T1000 (cell line): ENCODE data around the gene BORA.
"Not testable (repeated sequence)": the region's sequence is repeated elsewhere in the genome, so short reads cannot be mapped to it uniquely, and the experiment has no call there.

Experiments
- DNase-seq: peaks from one replicate; lab custom pipeline; 2025; ENCODE audit warnings: mixed read lengths; lab: John Stamatoyannopoulos, UW

Gene BORA

DNA sequence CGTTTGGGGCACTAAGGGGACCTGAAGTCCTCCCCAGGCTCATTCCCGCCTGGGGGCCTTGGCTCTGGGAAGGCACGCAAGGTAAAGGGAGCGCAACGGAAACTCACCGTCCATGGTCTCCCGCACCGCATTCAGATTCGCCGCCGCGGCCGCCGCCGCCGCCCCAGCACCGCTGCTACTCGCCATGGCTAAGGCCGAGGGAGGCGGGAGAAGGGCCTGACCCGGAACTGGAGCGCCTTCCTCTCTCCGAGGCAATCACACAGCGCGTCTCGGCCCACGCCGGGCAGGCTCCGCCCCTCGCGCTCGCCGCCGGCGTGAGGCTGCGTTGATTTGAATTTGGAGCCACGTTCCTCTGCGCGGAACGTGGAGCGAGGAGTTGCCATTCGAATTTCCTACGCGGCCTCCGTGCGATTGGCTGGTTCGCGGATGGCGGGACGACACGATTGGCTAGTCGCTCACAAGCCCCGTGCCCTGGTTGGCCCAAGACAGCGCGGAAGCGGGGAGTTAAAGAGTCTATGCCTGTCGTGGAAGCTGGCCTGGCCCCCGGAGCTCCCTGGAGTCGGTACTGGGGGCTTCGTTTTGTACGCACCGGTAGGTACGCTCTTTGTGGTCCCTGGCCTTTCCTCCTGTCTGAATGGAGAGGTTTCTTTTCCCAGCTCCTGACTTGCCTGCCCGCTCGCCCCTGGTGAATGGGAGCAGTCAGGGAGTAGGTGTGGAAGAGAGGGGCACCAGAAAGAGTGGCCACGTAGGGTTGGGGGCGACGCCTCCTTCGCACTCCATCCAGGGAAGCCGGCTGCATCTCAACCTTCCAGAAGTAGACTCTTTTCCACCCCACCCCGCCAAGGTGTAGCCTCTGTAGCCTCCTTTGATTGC lies at the start of gene BORA, which contains the start of gene MZT1:
Gene BORA, plus strand, starts transcription at position 507 of the 873 bp plus-strand sequence. CDS start 1,018 bp downstream, outside the sequence.
Gene MZT1, minus strand, starts transcription at position 213 of the 873 bp plus-strand sequence. Its CDS starts 27 bp downstream, at position 186.
- peak; percentile 80 for DNase-seq

DNA sequence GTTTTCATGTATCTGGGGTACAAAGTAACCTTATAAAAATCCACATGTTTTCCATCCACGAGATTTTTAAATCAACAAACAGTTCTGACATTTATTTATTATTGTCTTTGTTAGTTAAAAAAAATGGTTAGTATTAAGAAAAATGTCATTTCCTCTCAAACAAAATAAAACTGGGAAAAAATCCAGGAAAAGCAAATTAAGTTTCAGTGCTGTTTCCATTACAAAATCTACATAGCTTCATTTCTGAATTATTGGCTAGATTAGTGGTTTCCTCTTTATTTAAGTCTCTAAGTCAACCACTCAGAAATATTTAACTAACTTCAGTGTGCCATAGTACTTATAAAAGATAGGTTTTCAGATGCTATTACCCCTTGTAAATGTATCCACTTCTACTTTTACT lies 49.4 kb upstream of the BORA start:
- no peak for DNase-seq

DNA sequence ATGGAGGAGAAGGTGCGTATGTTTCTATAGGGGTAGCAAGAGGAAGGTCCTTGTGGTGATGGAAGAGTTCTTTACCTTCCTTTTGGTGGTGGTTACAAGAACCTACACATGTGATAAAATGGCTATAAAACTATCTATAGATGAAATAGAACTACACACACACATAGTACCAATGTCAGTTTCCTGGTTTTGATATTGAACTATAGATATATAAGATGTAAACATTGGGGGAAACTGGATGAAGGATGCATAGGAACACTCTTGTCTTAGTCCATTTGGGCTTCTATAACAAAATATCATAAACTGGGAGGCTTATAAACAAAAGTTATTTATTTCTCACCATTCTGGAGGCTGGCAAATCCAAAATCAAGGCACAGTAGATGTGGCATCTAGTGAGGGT lies 47.4 kb upstream of the BORA start:
- DNase-seq: no peak

DNA sequence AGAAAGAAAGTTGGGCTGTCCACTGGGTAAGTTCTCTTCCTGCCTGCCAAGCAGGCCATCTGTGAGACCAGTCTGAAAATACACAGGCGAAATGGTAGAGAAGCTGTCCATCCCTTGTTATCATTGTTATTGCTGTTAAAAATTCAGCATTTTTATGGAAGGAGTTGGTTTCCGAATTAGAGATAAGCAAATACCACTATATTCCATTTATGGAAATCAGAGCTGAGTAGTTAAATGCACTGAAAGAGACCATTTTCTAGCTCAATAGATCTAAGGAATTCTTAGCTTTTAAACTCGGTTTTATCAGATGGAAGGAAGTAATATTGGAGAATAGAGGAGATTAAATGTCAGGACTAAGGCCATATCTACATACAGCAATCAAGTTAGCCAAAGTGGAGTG lies 41.0 kb upstream of the BORA start:
- DNase-seq: no peak

DNA sequence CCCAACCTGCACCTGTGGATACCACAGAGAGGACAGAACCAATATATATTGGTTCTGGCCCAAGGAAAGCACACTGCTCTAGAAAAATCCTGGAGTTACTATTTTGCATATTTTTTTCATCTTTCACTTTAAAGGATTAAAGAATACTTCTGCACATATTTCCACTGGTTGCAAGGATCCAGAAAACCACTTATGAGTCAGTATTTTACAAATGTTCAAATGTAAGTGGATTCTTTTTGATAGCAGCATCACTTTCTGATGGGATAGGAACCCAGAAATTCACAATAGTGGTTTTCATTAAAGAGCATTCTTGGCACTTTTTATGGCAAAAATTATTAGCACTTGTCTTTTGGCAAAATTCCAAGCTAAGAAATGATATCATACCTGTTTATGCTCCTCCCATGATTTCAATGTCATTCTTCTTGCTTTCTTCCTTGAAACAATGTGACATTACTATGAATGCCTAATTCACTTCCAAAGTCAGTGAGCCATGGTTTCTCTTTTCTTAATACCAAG lies 38.5 kb upstream of the BORA start:
- DNase-seq: no peak

DNA sequence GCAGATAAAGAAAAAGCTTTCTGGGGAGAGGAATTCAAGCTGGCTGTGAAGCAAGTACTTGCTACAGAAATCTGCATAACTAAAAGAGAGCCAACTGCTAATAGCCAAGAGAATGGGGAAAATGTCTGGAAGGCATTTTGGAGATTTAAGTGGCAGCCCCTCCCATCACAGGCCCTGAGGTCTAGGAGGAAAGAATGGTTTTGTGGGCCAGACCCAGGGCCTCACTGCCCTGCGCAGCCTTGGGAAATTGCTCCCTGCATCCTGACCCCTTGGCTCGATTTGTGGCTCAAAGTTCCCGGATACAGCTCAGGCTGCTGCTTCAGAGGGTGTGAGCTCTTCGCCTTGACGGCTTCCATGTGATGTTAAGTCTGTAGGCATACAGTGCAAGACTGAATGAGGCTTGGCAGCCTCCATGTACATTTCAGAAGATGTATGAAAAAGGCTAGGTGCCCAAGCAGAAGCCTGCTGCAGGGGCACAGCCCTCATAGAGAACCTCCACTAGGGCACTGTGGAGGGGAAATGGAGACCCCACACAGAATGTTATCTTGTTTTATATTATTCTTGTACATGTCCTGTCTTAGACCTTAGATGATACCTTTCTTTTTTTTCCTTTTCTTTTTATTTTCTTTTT lies 34.7 kb upstream of the BORA start:
- no peak for DNase-seq

DNA sequence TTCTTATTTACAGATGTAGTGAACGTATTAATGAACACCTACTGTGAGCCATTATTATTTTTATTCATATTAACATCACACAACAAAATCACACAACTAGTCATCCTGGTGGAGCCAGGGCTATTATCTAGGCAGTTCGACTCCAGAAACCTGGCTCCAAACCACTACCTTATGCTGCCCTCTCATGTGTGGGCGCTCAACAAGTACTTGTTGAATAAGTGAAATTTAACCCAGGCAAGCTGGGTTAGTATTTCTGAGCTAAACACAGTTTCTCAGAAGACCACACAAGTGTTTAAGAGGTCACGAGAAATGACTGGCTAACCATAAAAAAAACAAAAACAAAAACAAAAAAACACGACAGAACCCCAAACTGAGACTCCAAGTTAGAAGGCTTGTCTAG lies 33.9 kb upstream of the BORA start:
- DNase-seq: no peak

DNA sequence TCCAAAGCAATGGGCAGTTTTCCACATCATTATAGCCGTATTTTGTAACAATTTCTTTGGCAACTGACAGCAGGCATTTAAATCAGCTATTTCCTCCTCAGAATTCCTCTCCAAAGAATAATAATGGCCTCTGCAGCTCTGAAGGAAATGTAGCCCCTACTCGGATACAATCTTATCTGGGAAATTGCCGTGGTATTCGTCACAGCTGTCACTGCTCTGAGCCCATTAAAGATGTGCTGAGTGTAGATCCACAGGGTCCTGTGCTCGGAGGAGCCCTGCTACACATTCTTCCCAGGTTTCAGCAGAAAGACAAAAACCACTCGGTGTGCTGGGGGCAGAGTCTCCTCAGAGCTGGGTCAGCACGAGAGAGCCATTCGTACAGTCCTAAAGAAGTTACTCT lies 33.4 kb upstream of the BORA start:
- DNase-seq: no peak

DNA sequence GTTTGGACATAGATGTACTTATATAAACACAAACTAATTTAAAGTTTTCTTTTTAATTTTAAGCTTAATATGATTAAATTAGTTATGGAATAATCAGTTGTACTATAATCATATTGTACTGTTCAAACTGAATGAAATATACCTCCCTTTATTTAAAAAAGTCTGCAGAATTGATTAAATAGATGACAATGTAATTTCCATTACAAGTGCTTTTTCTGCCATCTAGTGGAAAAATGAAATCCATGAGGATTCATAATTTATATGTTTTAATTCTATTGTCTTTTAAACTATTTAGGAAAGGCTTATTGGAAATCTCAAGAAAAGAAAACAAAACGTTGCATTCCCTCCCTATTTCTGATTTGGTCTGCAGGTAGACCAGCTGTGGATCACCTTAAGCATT lies 31.1 kb upstream of the BORA start:
- no peak for DNase-seq

DNA sequence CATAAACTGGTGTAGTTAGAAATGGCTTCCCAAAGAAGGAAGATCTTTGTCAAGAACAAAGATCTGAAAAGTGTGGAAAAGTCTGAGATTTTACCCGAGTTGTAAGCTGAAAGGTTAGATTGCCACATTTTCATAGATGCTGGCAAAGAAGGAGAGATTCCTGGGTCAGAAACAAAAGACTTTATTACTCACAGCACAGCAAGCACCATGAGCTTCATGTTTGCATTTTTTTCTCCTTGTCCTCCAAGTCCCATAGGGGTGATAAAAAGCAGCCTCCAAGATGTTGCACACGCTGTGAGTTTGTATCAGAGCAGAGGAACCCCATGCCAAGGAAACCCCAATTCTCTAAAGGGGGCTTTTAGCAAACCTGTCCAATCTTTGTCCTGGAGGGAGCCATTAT lies 29.6 kb upstream of the BORA start:
- no peak for DNase-seq

DNA sequence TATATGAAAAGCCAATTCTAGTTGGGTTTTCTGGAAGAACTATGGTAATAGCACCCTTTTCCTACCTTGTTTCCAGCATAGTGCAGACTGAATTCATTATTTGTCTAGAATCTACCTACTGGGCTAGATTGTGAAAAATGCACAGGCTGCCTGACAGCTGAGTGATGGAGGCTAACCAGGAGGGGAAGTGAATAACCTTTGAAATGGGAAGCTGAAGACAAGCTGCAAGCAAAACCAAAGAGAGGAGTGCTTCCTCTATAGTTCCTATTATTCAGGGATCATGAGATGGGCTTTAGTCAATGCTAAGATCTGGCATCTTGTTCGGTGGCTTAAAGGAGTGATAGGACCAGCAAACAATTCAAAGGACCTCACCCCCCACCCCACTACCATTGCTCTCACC lies 27.2 kb upstream of the BORA start:
- no peak for DNase-seq

DNA sequence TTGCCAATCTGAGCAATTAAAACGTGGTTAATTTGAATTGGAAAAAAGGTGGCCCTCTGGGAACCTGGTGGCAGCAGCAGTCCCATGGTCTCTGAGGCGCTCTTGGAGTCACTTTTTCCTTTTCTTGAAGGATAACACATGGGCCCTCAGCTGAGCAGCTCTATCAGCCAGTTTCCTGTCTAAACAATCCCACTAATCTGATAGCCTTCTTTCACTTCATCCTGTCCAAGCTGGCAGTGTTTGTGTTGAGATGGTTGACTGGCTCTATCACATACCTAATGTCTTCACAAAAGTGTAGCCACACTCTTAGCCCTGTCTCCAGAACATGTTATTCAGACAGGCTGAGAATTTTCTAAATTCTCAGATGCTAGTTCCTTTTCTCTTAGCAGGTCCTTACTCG lies 10.9 kb upstream of the BORA start:
- no peak for DNase-seq

DNA sequence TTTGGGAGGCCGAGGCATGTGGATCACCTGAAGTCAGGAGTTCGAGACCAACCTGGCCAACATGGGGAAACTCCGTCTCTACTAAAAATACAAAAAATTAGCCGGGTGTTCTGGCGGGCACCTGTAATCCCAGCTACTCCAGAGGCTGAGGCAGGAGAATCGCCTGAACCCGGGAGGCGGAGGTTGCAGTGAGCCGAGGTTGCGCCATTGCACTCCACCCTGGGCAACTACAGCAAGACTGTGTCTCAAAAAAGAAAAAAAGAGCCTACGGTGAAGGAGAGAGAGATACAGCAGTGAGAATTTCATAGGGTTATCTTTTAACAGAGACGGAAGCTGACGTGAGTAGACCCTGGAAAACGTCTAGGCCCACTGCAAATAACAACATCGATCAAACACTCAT lies 1.5 kb upstream of the BORA start:
- not testable (repeated sequence) for DNase-seq

DNA sequence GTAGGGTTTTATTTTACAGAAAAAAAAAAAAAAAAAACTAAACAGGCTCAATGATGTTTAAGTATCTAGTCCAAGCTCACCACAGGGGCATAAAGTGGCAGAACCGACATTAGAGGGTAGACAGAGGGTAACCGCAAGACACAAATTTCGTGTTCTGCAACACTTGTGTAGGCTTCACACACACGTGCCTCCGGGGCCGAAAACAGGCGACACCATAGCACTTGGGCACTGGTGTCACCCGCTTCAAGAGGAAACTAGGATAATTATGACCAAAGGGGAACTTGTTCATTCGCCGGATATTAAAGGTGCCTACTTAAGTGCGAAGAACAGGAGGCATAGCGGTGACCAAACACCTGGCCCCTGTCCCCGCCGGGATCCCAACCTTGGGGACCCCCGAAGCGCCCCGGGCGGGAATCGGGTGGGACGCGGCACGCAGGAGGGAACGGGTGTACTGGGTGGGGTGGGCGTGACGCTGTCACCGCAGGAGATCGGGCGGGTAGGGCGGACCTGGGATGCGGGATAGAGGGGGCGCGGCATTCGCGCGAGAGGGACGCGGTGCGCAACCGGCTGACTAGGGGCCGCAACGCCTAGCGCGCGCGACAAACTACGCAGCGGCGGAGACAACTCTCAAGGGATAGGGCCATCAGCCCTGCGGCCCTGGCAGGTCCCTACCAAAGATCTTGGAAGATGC lies 852 bp upstream of the BORA start:
- DNase-seq: no peak

DNA sequence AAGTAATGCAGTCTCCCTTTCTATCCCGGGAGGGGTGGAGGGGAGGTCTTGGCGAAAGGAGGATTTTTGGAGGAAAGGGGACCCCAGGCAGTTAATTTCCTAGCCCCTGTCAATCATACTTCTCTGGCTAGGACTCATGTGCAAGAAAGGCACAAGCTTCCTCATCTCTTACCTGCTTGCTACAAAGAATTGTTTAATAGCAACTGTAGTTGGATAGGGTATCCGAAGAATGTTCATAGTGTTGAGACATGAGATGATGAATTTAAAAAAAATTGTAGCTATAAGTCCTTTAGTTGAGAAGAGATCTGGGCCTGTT lies 525 bp downstream of the BORA start:
- no peak for DNase-seq

DNA sequence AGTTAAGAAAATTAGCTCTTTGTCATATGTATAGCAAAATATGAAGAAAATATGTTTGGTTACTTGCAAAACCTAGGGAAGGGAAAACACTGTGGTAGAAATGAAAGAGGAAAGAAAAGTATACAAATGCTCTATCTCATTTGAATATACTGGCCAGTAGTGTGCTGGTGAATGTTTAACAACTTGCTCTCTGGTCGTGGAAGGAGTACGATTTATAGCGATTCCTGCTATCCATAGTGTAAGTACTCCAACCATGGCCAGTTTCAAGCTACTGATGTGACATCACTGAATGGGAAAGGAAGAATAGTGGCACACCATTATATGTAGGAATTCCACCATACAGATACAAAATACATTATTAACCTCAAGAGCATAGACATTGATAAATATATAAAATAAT lies 9.3 kb downstream of the BORA start:
- no peak for DNase-seq

DNA sequence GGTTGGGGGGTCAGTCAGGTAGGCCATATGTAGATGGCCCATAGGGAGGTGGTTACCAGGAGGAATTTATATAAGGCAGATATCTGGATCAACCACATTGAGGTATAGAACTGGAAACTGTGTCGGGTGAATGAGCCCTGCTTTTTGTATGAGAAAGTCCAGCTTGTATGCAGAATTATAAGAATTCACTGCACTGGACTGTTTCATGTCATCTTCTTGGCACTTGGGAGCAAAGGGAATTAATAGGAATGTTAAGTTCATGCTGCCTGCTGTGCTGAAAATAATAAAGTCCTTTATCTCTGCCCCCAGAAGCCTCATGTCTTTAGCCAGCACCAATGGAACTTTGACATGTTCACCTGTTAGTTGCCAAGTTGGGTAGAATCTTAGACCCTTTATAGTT lies 12.3 kb downstream of the BORA start:
- no peak for DNase-seq

DNA sequence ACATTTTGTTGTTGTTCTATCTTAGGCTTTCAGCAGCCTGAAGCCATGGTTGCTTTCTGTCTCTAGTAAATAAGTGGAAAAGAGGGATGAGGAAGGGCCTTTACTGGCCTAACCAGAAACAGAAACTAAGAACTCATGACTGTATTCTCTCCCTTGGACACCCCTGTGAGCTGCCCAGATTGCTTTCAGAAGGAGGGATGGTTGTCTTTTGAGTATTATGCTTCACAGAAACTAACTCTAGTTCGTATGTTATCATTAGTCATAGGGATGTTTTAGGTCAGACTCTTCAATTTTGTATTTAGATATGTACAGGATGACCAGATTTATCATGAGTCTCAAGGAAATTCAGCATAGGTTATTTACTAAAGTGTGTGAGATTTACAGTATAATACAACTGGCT lies 17.5 kb downstream of the BORA start:
- no peak for DNase-seq

DNA sequence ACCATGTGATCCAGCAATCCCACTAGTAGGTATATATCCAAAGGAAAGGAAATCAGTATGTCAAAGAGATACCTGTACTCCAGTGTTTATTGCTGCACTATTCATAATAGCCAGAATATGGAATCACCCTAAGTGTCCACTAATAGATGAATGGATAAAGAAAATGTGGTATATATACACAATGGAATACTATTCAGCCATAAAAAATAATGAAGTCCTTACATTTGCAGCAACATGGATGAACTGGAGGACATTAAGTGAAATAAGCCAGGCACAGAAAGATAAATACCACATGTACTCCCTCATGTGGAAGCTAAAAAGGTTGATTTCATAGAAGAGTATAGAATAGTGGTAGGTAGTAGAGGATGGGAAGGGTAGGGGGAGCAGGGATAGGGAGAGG lies 23.5 kb downstream of the BORA start:
- no peak for DNase-seq

DNA sequence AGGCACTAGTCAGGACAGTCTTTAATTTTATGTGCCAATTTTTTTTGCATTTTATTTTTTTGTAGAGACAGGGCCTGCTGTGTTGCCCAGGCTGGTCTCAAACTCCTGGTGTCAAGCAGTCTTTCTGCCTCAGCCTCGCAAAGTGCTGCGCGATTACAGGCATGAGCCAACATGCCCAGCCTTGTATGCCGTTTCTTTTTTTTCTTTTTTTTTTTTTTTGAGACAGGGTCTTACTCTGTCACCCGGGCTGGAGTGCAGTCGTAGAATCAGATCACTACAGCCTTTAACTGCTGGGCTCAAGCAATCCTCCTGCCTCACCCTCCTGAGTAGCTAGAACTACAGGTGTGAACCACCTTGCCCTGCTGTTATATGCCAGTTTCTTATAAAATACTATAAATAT lies 26.4 kb downstream of the BORA start:
- DNase-seq: no peak

DNA sequence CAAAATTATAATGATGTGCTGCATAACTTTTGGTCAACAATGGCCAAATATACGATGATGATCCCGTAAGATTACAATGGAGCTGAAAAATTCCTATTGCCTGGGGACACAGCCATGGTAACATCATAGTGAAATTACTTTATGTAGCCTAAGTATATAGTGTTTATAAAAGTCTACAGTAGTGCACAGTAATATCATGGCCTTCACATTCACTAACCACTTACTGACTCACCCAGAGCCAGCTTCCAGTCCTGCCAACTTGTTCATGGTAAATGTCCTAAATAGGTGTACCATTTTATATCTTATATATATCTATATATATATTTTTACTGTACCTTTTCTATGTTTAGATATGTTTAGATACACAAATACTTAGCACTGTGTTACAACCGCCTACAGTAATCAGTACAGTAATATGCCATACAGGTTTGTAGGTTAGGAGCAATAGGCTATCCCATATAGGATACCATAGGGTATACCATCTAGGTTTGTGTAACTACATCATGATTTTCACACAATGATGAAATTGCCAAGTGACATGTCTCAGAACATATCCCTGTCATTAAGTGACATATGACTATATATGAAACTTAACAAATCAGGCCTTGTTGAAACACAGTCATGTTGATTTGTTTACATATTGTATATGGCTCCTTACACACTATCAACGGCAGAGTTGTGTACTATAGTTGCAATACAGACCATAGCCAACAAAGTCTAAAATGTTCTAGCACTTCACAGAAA lies 30.2 kb downstream of the BORA start:
- DNase-seq: no peak

DNA sequence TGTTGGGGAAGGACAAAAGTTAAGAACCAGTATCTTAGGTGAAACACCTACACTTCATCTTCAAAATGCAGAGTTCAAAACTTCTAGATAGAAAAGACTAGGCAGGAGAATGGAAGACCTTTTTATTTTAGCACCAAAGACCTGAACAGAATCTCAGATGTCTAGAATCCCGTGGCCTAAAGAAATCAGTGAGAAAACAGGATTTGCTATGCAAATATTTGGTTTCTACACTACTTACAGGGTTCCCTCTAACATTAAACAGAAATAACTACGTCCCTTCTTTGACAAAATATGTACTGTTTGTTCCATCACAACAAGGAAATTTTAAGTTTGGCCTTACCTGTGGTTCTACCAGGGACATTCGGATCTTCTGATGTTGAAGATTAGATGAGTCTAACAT lies 32.5 kb downstream of the BORA start:
- no peak for DNase-seq
